Fibroblast of pulmonary artery (primary cell): ENCODE measurements around the gene MAGI2.

Source experiments
- DNase-seq: peaks from one replicate; pipeline ENCODE4 v3.0.0-alpha.2; 2010; ENCODE audit warnings: low read depth
- H3K4me3 ChIP-seq: replicated peaks from 2 replicates; pipeline ENCODE4 v1.5.1; 2011; ENCODE audit warnings: low read depth, mild to moderate bottlenecking, control low read depth, low read length, moderate library complexity
- TF ChIP-seq, protein P1 (sequence below): IDR thresholded peaks from 2 replicates; pipeline ENCODE4 v1.5.1; 2011; ENCODE audit warnings: mild to moderate bottlenecking, control low read depth, low read length, inconsistent platforms; ENCODE audit errors: missing control alignments

Gene MAGI2

DNA sequence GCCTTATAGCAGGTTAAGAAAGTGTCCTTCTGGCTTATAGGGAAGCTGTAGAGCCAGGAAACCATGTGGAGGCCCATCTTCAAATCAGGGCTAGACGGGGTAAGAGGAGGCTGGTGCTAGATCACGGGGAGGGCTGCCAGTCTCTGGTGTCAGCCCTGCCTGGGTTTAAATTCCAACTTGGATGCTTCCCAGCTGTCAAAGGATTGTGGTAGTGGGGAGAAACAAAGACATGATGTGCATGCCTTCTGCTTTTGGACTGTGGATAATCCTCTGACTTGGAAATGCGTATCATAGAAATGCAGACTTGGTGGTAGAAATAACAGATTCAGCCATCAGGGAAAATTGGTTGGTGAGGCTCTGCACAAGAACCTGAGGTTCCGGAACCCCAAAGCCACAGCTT lies 1329.3 kb downstream of the MAGI2 start:
- DNase-seq: no peak
- no peak overlapping the region for H3K4me3 ChIP-seq
- TF ChIP-seq, protein P1, sequence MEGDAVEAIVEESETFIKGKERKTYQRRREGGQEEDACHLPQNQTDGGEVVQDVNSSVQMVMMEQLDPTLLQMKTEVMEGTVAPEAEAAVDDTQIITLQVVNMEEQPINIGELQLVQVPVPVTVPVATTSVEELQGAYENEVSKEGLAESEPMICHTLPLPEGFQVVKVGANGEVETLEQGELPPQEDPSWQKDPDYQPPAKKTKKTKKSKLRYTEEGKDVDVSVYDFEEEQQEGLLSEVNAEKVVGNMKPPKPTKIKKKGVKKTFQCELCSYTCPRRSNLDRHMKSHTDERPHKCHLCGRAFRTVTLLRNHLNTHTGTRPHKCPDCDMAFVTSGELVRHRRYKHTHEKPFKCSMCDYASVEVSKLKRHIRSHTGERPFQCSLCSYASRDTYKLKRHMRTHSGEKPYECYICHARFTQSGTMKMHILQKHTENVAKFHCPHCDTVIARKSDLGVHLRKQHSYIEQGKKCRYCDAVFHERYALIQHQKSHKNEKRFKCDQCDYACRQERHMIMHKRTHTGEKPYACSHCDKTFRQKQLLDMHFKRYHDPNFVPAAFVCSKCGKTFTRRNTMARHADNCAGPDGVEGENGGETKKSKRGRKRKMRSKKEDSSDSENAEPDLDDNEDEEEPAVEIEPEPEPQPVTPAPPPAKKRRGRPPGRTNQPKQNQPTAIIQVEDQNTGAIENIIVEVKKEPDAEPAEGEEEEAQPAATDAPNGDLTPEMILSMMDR: no peak

DNA sequence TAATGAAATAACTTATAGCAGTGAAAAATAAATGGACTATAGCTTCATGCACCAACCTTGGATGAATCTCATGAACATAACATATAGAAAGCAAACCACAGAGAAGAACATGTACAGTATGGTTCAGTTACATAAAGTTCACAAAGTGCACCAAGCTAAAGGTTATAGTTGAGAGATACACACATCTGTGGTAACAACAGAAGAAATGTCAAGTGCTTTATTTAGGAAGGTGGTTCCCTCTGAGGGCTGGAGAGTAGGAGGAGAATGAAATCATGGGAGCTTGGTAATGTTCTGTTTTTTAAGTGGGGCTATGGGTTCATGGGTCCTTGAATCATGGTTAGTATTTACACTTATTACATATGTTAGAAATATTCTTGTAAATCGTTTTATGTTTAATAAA lies 1331.6 kb downstream of the MAGI2 start:
- TF ChIP-seq, protein P1: no peak
- no peak overlapping the region for H3K4me3 ChIP-seq
- DNase-seq: no peak

DNA sequence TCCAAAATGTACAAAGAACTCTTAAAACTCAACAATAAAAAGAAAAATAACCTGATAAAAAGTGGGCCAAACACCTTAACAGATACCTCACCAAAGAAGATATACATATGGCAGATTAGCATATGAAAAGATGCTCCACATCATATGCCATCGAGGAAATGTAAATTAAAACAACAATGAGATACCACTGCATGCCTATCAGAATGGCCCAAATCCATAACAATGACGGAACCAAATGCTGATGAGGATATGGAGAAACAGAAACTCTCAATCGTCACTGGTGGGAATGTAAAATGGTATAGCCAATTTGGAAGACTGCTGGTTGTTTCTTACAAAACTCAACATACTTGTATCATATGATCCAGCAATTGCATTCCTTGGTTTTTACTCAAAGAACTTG lies 1335.0 kb downstream of the MAGI2 start:
- no peak overlapping the region for H3K4me3 ChIP-seq
- TF ChIP-seq, protein P1: no peak
- no peak for DNase-seq

DNA sequence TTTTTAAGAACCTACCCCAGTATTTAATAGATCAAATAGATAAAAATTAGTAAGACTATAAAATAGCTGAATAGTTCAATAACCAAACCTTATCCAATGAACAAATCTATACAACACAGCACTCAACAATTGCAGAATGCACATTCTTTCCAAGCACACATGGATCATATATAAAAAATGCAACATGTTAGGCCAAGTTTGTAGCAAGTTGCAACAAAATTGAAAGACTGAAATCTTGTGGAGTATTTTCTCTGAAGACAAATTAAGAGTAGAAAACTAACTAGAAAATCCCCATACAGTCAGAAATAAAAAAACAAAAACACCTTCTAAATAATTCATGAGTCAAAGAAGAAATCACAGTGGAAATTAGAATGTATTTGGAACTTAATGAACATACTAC lies 1337.6 kb downstream of the MAGI2 start:
- DNase-seq: no peak
- H3K4me3 ChIP-seq: no peak overlapping the region
- TF ChIP-seq, protein P1: no peak

DNA sequence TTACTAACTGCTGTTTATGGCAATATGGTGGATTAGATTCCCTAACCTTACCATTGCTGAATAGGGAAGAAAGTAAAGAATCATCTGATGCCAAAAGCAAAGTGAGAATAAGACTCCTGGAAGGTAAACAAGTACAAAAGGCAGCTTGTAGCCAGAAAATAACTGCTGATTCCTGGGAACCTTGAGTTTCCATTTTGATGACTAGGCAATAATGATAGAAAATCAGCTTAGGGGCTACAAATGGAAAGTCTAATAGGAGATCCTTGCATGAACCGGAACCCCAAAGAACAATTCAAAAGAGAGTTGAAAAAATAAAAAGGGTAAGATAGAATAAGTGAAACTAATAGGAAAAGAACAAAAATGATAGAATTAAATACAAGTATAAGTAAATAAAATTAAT lies 1338.5 kb downstream of the MAGI2 start:
- TF ChIP-seq, protein P1: no peak
- DNase-seq: no peak
- no peak overlapping the region for H3K4me3 ChIP-seq

DNA sequence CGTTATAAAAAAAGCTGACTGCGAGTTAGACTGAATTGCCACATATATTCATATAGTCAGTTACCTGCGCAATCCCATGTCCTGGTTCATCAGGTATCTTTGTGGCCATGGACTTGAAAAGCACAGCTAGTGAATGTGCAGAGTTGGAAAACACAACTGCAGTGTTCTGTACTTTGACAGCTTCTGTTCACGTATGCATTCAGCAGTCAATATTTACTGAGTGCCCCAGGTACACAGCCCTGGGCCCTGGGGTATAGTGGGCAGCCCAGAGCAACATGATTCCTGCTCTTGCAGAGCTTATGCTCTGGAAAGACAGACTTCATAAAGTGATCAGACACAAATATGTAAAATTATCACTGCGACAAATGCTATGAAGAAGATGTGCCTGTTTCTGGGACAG lies 1341.0 kb downstream of the MAGI2 start:
- no peak overlapping the region for H3K4me3 ChIP-seq
- DNase-seq: no peak
- TF ChIP-seq, protein P1: no peak

DNA sequence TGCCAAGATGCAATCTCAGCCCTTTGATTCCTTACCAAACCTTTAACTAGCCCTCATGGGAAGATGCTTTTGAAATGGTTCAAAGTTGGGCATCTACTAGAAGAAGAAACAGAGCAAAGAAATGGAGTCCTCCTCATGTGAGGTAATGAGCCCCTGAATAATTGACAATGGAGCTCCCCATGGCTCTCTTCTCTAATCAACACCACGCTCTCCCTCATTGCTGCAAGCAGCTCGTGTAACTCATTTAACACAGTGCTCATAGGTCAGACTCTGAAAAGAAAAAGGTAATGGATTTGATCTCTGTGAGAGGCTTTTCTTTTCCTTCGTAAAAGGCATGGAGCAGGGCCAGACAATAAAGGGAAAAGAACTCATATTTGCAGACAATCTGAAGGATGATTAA lies 1342.1 kb downstream of the MAGI2 start:
- DNase-seq: no peak
- H3K4me3 ChIP-seq: no peak overlapping the region
- TF ChIP-seq, protein P1: no peak
